Omental fat pad (tissue), 4 donors: ENCODE data around the gene WNT2B. TPM values are rescaled to one million over a fixed set of nuclear protein-coding genes. Genes with fewer than 3 reads are reported as not detected.

Experiments
- ATAC-seq: fragments of 150-250 bp; one replicate; pipeline ENCODE4 v1.9.1; 2016; ENCODE audit warnings: mild to moderate bottlenecking, moderate library complexity; ENCODE audit not compliant: low FRiP score
- DNase-seq: peaks from one replicate; pipeline ENCODE4 v3.0.0-alpha.2; 2019; ENCODE audit warnings: low spot score
- total RNA-seq, 4 donors: library from RNA; depleted of rRNA; stranded (reverse); fragments of >200 nt; gene quantifications; one replicate each; pipeline ENCODE4 v1.1.0, GENCODE V29; 2016
- TF ChIP-seq, protein P1 (sequence below), 3 donors: fragments of 450-650 bp; IDR thresholded peaks; one replicate each; pipeline ENCODE4 v1.5.1; 2016 to 2017; ENCODE audit warnings: antibody characterized with exemption in 3 of 3, mild to moderate bottlenecking in 3 of 3, moderate library complexity in 2 of 3

WNT2B gene
- total RNA-seq, 4 donors from 2014 or later: 5.0 to 14.3 (median 11.9) TPM

DNA sequence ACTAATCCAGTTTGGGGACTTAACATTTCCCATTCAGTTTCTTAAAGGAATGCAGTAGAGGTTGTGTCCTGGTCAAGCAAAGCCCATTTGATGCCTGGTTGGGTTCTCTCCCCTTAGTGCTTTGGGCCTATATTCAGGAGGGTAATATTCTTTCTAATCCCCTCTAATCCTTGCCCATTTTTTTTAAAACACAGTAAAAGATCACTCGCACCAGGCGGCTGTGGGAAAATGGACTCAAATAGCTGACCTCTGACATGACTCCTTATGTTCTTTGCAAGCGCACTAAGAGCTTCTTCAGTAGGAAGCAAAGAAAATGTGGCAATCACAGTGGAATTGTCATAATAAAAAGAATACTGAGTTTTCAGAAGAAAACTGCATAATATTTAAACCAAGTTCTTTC, 49.9 kb downstream of the WNT2B start:
- no peak for DNase-seq
- TF ChIP-seq, protein P1, sequence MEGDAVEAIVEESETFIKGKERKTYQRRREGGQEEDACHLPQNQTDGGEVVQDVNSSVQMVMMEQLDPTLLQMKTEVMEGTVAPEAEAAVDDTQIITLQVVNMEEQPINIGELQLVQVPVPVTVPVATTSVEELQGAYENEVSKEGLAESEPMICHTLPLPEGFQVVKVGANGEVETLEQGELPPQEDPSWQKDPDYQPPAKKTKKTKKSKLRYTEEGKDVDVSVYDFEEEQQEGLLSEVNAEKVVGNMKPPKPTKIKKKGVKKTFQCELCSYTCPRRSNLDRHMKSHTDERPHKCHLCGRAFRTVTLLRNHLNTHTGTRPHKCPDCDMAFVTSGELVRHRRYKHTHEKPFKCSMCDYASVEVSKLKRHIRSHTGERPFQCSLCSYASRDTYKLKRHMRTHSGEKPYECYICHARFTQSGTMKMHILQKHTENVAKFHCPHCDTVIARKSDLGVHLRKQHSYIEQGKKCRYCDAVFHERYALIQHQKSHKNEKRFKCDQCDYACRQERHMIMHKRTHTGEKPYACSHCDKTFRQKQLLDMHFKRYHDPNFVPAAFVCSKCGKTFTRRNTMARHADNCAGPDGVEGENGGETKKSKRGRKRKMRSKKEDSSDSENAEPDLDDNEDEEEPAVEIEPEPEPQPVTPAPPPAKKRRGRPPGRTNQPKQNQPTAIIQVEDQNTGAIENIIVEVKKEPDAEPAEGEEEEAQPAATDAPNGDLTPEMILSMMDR (IDR thresholded peaks at IDR 0.05): no peak
- no peak for ATAC-seq

DNA sequence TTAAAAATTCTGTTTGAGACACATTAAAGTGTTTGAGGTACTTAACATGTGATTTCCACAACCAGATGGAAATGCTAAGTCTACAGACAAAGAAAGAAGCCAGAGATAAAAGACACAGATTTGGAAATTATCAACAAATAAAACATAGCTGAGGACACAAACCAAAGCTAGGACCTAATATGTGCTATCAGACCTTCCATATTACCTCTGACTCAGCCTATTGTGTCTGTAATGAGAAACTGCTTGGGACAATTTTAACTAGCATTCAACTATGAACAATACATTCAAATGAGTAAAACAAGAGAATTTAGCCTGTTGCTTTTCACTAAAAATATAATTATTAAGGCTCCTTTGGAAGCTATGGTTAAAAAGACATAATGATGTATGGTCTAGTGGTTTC, 54.6 kb downstream of the WNT2B start:
- ATAC-seq: no peak
- TF ChIP-seq, protein P1 (IDR thresholded peaks at IDR 0.05): no peak
- no peak for DNase-seq

DNA sequence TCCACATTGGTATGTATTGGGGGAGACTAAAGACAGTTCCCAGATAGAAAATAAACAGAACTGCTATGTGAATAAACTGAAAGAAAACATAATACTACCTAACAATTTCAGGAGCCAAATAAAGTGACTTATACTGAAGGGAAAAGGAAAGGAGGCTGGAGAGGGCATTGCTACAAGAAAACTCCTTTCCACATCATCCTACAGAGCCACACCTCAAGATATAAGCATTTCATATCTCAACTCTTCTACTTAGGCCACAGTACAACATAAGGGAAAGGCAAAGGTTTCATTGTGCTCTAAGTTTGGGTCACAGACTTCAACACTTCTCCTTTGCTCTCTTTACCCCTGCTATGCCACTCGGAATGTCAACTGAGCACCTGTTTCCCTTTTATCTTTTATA, 55.3 kb downstream of the WNT2B start:
- ATAC-seq (no peak), DNase-seq (no peak)
- TF ChIP-seq, protein P1 (IDR thresholded peaks at IDR 0.05): no peak

DNA sequence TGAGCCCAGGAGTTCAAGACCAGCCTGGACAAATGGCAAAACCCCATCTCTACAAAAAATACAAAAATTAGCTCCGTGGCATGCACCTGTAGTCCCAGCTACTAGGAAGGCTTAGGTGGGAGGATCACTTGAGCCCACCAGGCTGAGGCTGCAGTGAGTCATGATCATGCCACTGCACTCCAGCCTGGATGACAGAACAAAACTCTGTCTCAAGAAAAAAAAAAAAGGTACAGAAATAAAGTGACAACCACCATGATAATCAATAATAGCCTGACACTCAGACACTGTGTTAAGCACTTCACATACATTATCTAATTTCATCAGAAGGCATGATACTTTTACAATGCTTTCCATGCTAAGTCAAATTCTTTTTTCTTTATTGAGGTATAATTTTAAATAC, 57.0 kb downstream of the WNT2B start:
- TF ChIP-seq, protein P1 (IDR thresholded peaks at IDR 0.05): no peak
- DNase-seq: no peak

DNA sequence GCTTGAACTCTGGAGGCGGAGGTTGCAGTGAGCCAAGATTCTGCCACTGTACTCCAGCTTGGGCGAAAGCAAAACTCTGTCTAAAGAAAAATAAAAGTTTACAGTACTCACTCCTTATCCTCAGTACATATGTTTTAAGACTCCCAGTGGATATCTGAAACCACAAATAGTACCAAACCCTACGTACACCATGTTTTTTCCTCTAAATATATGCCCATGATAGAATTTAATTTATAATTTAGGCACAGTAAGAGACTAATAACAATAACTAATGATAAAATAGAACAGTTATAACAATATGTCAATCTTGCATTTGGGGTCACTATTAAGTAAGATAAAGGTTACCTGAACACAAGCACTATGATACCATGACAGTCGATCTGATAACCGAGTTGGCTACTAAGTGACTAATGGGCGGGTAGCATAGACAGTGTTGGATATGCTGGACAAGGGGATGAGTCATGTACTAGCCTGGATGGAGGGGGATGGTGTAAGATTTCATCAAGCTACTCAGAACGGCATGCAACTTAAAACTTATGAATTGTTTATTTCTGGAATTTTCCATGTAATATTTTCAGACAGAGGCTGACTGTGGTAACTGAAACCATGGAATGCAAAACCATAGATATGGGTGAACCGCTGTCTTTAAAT, 66.5 kb downstream of the WNT2B start:
- TF ChIP-seq, protein P1 (IDR thresholded peaks at IDR 0.05): no peak
- peak; percentile 100 for ATAC-seq
- no peak for DNase-seq

More for the DNA sequence above, 57.0 kb downstream of the WNT2B start:
- no peak for ATAC-seq

DNA sequence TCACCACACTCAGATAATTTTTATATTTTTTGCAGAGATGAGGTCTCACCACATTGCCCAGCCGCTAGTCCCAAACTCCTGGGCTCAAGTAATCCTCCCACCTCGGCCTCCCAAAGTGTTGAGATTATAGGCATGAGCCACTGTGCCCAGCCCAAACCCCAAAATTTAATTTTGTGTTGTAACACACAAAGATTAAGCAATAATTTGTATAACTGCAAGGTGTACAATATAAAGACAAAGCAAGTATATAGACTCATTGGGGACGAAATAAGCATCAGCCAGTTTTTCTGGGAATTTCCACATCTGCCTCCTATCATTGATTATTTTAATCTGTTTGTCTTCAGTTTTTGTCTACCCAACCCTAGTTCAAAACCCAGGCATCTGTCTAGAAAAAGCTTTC, 67.5 kb downstream of the WNT2B start:
- TF ChIP-seq, protein P1 (IDR thresholded peaks at IDR 0.05): no peak
- DNase-seq (no peak), ATAC-seq (no peak)

Other genes with a start within 250 kb of the WNT2B start
- 10 to 100 TPM; 23.0 to 58.3 (median 31.5) TPM for gene CTTNBP2NL, start 112.8 kb upstream of the WNT2B start, total RNA-seq
- 10 to 100 TPM; 19.4 to 29.2 (median 28.2) TPM for gene ST7L, start 110.2 kb downstream of the WNT2B start, total RNA-seq
- 100 to 1,000 TPM; 131 to 236 (median 159) TPM for gene CAPZA1, start 110.9 kb downstream of the WNT2B start, total RNA-seq
- 10 to 100 TPM; 21.7 to 47.1 (median 36.1) TPM for gene MOV10, start 165.7 kb downstream of the WNT2B start, total RNA-seq
- 100 to 1,000 TPM; 219 to 307 (median 299) TPM for gene RHOC, start 198.2 kb downstream of the WNT2B start, total RNA-seq
- gene PPM1J, start 206.4 kb downstream of the WNT2B start, total RNA-seq: 1 to 10 TPM in 3 of 4 donors, under 1 TPM in 1; 0.63 to 1.7 (median 1.5) TPM